VCaP (cell line): Measurements from ENCODE around the gene ABCC1.
A peak's percentile ranks its signal among the peaks of the same experiment; 100 is the strongest.
"Not testable (repeated sequence)": the region's sequence is repeated elsewhere in the genome, so short reads cannot be mapped to it uniquely, and the experiment has no call there.

Experiments
- H3K27ac ChIP-seq: fragments of 450-650 bp; 2 replicates; pipeline ENCODE4 v1.5.1; 2017
- TF ChIP-seq, protein P1 (sequence below): fragments of 450-650 bp; conservative IDR thresholded peaks from 2 replicates; pipeline ENCODE4 v1.5.1; 2017; ENCODE audit warnings: mild to moderate bottlenecking, moderate library complexity

ABCC1 gene

DNA sequence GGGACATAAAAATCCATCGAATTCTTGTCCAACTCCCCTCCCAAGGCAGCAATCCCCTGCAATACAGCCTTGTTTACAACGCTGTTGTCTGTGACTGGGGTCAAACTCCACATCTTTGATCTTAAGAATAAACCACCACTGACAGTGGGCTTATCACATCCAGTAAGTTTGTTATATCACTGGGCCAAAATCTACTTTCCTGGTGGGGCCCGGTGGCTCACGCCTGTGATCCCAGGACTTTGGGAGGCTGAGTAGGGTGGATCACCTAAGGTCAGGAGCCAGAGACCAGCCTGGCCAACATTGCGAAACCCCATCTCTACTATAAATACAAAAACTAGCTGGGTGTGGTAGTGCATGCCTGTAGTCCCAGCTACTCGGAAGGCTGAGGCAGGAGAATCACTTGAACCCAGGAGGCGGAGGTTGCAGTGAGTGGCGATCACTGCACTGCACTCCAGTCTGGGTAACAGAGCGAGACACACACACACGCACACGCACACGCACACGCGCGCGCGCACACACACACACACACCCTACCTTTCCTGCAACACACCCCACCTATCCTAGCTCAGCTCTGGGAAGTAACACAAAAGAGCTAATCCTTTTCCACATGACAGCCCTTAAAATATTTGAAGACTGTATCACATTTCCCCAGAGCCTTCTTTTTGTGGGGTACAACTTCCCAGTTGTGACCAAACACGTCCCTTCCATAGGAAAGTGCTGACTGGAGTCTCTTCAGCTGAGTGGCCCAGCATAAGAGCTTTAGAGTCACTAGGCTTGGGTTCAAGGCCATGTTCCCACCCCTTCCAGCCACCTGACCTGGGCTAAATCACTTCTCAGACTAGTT is 20.9 kb upstream of the ABCC1 start:
- H3K27ac ChIP-seq = no peak overlapping the region
- TF ChIP-seq, protein P1, sequence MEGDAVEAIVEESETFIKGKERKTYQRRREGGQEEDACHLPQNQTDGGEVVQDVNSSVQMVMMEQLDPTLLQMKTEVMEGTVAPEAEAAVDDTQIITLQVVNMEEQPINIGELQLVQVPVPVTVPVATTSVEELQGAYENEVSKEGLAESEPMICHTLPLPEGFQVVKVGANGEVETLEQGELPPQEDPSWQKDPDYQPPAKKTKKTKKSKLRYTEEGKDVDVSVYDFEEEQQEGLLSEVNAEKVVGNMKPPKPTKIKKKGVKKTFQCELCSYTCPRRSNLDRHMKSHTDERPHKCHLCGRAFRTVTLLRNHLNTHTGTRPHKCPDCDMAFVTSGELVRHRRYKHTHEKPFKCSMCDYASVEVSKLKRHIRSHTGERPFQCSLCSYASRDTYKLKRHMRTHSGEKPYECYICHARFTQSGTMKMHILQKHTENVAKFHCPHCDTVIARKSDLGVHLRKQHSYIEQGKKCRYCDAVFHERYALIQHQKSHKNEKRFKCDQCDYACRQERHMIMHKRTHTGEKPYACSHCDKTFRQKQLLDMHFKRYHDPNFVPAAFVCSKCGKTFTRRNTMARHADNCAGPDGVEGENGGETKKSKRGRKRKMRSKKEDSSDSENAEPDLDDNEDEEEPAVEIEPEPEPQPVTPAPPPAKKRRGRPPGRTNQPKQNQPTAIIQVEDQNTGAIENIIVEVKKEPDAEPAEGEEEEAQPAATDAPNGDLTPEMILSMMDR = no peak

DNA sequence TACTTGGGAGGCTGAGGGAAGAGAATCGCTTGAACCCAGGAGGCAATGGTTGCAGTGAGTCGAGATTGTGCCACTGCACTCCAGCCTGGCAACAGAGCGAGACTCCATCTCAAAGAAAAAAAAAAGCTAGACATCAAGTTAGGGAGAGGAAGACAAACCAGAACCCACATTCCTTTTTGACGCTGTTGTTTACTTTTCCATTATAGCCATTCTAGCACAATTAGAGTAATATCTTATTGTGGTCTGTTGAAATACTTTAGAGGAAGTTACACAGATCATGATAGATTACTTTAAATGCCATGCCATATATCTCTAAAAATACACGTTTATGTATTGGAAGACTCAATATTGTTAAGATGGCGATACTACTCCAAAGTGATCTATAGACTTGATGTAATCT is 16.5 kb upstream of the ABCC1 start:
- H3K27ac ChIP-seq = no peak overlapping the region
- TF ChIP-seq, protein P1 = no peak

DNA sequence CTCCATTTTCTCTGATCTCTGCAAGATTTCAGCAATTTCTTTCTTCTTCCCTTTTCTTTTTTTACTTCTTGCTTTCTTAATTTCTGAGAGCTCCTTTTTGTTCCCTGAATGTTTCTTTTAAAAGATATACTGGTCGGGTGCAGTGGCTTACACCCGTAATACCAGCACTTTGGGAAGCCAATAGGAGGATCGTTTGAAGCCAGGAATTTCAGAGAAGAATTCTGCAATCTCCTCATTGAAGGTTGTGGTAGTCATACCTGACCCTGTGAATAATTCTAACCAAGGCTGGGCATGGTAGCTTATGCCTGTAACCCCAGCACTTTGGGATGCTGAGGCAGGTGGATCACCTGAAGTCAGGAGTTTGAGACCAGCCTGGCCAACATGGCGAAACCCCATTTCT is 15.6 kb upstream of the ABCC1 start:
- TF ChIP-seq, protein P1 = no peak

DNA sequence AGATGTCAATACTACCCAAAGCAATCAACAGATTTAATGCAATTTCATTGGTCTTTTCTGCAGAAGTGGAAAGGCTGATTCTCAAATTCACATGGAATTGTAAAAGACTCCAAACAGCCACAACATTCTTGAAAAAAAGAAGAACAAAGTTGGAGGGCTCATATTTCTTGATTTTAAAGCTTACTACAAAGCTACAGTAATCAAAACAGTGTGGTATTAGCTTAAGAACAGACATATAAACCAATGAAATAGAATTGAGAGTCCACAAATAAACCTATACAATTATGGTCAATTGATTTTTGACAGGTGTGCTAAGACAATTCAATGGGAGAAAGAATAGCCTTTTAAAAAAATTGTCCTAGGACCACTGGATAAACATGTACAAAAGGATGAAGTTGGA is 14.4 kb upstream of the ABCC1 start:
- TF ChIP-seq, protein P1 = no peak
- no peak overlapping the region for H3K27ac ChIP-seq

More for the DNA sequence above, 15.6 kb upstream of the ABCC1 start:
- no peak overlapping the region for H3K27ac ChIP-seq

DNA sequence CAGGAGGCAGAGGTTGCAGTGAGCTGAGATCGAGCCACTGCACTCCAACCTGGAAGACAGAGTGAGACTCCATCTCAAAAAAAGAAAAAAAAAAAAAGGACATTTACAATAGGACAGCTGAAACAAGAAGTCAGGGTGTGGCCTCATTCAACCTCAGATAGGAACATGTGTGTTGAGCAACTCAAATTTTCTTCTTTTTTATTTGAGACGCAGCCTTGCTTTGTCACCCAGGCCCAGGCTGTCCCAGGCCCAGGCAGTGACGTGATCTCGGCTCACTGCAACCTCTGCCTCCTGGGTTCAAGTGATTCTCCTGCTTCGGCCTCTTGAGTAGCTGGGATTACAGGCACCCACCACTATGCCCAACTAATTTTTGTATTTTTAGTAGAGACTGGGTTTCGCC is 12.6 kb upstream of the ABCC1 start:
- H3K27ac ChIP-seq = not testable (repeated sequence)

DNA sequence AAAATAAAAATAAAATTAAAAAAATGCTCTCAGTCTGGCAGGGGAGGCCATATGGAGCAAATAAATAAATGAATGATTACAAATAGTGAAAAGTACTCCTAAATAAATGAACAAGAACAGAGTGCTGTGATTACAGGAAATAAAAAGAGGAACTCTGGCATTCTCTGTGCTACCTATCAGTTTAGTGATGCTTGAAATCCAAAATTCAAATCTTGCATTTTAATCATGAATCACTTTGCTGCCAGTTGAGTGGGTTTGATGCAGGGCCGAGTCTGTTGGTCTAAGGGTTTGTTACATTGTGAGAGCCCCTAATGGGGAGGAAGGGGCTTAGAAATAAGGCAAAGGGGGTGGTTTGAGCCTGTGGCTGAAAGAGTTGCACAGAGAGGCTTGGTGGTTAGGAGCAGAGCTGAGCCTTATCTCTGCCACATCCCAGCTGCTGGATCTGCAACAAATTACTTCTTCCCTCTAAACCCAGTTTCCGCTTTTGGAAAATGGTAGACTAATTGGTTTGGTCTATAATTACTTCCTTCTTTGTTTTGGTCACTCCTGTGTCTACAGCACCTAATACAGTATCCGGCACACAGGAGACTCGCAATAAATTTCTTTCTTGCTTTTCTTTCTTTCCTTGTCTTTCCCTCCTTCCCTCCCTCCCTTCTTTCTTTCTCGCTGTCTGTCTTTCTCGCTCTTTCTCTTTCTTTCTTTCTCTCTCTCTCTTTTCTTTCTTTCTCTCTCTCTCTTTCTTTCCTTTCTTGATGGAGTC is 6.3 kb upstream of the ABCC1 start:
- peak overlapping the region; percentile 71 for H3K27ac ChIP-seq
- TF ChIP-seq, protein P1 = no peak

DNA sequence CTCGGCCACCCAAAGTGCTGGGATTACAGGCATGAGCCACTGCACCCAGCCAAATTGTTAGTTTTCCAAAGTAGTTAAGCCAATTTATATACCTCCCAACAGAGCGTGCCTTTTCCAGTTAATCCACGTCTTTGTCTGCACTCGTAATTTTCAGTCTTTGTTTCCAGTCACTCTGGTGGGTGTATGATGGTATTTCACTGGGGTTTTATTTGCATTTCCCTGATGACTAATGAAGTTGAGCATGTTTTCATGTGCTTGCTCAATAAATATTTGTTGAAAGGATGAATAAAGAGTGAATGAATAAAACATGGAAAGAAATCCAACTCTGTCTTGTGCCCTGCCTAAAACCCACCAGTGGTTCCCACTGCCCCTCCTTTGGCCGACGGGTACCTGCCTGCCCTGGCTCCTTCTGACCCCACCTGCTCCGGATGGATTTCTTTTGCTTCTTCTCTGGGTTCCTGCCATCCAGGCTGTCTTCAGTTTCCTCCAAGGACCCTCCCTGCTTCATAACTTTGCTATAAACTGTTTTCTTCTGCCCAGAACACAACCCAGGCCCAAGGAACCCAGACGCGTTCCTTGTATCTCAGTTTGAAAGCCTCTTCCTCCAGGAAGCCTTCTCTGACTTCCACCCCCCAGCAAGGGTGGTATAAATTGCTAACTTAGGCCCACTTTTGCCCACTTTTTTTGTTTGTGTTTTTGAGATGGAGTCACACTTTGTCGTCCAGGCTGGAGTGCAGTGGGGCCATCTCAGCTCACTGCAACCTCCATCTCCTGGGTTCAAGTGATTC is 3.0 kb upstream of the ABCC1 start:
- 0 out of 2 replicates have a peak overlapping the region, but pooled peaks have one; percentile 10 for H3K27ac ChIP-seq
- TF ChIP-seq, protein P1 = no peak
